ENCODE measurements around the gene TNFRSF1A. TPM values are rescaled to one million over a fixed set of nuclear protein-coding genes. Genes with fewer than 3 reads are reported as not detected.

Gene TNFRSF1A
- total and polyA plus RNA-seq, 2 of the 13 experiments (the other 11 are each of a cell fraction or from before 2014, with no cell fraction given), result 41.5 to 61.2 TPM

- TF ChIP-seq DMTF1 (CRISPR knock-in tag; IDR thresholded peaks at IDR 0.05) (no peak), HMGA1 (CRISPR knock-in tag; conservative IDR thresholded peaks at IDR 0.05) (no peak), TSC22D2 (CRISPR knock-in tag; IDR thresholded peaks at IDR 0.05; ENCODE audit: borderline replicate concordance) (no peak), ZXDC (CRISPR knock-in tag; IDR thresholded peaks at IDR 0.05) (no peak), LCORL (IDR thresholded peaks at IDR 0.05) (no peak), LCORL (CRISPR knock-in tag; IDR thresholded peaks at IDR 0.05) (no peak), GFI1 (CRISPR knock-in tag; IDR thresholded peaks at IDR 0.05; ENCODE audit: borderline replicate concordance) (peak; percentile 69; the same call in 1 of the 2 replicates), ZNF709 (CRISPR knock-in tag; IDR thresholded peaks at IDR 0.05) (no peak; the same call in 1 of the 2 replicates), KLF13 (CRISPR knock-in tag; IDR thresholded peaks at IDR 0.05) (no peak), ZNF530 (CRISPR knock-in tag; IDR thresholded peaks at IDR 0.05; ENCODE audit: low read depth) (no peak), SMC3 (IDR thresholded peaks at IDR 0.05; ENCODE audit: low read length) (no peak), SKIL (CRISPR knock-in tag; IDR thresholded peaks at IDR 0.05; ENCODE audit: borderline replicate concordance) (no peak), MAX (IDR thresholded peaks at IDR 0.05) (no peak), ZNF263 (CRISPR knock-in tag; IDR thresholded peaks at IDR 0.05) (no peak; the same call in 1 of the 2 replicates), ZNF704 (CRISPR knock-in tag; IDR thresholded peaks at IDR 0.05; ENCODE audit: borderline replicate concordance) (no peak), HMG20B (CRISPR knock-in tag; conservative IDR thresholded peaks at IDR 0.05) (0 out of 2 replicates have a peak, but pooled peaks have one; percentile 9), ZNF576 (CRISPR knock-in tag; IDR thresholded peaks at IDR 0.05) (no peak), ZNF180 (CRISPR knock-in tag; IDR thresholded peaks at IDR 0.05; ENCODE audit: borderline replicate concordance, low read depth) (no peak), ZNF496 (CRISPR knock-in tag; IDR thresholded peaks at IDR 0.05; ENCODE audit: insufficient replicate concordance) (no peak)
Observed at GRCh38 chr12:6336079-6336888, 5.6 kb downstream of the TNFRSF1A start (continued).
